GM19193 (cell line): ENCODE data around the gene PHKG1.

Source experiments
- POLR2A ChIP-seq: IDR thresholded peaks from 4 replicates; pipeline ENCODE4 v1.6.1; 2011; ENCODE audit not compliant: insufficient read depth, insufficient read length; ENCODE audit errors: extremely low read depth

Gene PHKG1

DNA sequence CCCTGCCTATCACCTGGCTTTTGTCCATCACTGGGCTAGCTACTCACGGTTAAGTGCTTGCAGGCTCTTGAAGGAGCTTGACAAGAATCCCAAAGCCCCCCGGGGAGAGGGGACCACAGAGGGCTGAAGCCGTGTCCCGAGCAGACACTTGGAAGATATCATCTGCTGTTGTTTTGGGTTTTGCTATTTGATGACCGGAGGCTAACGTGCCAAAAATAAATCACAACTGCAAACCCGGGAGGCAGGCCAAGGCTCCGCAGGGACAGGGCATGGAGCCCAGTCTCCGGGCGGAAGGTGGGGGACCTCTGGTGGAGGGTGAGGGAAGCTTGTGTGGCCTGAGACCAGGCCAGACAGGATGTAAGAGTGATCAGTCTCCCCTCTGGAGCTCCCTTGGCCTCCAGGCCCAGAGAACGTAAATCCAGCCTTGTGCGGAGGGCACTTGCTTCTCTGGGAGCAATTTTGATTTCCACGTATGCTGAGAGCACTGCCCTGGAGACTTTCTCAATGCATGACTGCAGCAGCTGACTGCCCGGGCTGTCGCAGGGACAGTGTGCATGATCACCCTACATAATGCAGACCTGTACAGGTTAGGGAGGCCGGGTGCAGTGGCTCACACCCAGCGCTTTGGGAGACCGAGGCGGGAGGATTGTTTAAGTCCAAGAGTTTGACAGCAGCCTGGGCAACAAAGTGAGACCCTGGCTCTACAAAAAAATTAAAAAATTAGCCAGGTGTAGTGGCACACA, at the start of gene PHKG1:
TSS of gene PHKG1 (minus strand) at position 164 of the 743 bp plus-strand sequence. CDS start 4,011 bp downstream, outside the sequence.
- TF ChIP-seq POLR2A = no peak

DNA sequence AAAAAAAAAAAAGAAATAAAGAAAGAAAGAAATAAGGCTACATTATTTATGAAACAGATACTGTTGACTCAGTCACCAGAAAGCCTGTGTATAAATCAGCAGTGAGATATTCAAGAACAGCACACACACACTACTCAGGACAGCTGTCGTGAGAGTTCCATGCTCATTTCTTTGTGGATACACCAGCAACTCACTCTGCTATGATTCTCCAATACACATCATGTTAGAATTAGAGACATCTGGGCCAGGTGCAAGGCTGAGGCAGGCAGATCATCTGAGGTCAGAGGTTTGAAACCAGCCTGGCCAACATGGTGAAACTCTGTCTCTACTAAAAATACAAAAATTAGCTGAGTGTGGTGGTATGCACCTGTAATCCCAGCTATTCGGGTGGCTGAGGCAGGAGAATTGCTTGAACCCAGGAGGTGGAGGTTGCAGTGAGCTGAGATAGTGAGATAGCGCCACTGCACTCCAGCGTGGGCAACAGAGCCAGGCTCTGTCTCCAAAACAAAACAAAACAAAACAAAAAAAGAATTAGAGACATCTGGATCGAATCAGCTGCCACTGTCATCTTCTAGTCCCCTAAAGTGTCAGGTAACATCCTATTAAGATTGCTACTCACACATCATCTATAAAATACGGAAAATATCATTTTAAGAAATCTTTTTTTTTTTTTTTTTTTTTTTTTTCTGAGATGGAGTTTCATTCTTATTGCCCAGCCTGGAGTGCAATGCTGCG, 34.7 kb upstream of the PHKG1 start:
- TF ChIP-seq POLR2A = no peak

DNA sequence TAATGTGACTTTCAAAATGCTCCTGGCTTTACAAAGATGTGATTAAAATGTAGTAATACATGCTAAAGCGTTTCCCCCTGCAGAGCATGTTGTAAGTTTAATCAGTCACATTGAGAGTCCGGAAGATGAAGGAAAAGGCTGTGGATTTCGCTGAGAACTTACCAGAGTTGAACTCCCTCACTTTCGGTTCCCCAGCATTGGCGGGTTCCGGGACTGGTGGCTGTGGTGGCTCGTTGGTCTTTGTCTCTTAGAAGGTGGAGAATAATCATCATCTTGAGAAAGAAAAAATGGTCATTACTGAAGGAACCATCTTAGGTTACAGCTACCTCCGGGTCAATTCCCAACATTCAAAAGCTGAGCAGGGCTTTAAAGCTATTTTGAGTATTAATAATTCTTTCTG, 33.1 kb upstream of the PHKG1 start:
- no peak for TF ChIP-seq POLR2A

DNA sequence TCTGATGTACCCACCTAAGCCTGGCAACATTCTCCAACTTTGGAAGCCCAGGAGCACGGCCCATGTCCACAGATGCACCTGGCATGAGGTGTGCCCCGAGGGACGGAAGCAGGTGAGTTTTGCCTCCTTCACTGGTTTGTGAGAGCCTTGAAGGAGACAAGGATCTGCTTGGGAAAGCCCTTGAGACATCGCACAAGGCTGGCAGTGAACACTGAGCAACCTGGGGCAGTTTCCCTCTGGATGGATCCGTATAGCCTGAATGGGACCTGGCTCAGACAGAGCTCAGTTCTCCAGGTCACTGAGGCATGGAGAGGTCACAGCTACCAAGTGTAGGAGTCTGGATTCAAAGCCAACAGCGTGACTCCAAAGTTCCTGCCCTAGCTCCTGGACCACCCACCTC, 32.2 kb upstream of the PHKG1 start:
- TF ChIP-seq POLR2A = no peak

DNA sequence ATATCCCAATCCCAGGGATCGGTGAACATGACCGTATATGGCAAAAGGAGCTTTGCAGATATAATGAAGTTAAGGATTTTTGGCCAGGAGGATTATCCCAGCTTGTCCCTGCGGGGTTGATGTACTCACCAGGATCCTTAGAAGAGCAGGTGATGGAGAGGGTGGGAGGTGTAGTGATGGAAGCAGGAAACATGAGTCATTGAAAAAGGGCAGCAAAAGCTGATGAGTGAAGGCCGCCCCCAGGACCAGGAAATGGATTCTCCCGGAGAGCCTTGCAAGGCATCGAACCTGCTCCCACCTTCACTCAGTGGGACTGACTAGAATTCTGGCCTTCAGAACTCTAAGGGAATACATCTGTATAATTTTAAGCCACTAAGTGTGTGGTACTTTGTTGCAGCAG, 28.7 kb upstream of the PHKG1 start:
- TF ChIP-seq POLR2A = no peak

DNA sequence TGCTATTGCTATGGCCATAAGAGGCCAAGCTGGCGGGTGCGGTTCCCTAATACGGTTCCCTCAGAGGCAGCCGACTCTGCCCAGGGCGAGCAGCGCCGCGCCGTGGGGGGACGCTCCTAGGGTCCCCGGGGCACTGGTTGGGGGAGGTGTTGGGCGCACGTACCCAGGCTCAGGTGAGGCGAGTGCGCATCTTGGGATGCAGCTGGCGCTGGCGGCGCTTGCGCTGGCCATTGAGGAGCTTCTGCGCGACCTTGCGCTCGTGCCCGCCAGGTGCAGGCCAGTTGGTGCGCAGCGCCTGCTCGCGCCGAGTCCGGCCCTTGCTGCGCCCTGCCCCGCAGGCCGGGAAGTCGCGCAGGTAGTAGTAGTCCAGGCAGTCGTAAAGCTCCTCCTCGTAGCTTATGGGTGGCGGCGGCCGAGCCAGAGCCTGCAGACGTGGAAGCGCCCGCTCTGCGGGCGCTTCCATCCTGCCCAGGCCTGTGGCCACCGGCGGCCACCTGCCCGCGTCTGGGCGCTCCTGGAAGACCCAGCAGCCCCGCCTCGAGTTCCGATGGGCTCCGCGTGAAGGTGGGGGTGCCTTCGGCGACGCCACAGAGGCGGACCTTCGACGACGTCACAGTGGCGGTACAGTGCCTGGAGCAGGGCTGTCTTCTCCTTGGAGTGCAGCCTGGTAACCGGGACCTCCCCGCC, 23.2 kb upstream of the PHKG1 start, which contains the start of gene NUPR2:
TSS of gene NUPR2 (minus strand) at position 566 of the 687 bp plus-strand sequence. CDS start at position 463, 103 bp downstream.
- TF ChIP-seq POLR2A = no peak

DNA sequence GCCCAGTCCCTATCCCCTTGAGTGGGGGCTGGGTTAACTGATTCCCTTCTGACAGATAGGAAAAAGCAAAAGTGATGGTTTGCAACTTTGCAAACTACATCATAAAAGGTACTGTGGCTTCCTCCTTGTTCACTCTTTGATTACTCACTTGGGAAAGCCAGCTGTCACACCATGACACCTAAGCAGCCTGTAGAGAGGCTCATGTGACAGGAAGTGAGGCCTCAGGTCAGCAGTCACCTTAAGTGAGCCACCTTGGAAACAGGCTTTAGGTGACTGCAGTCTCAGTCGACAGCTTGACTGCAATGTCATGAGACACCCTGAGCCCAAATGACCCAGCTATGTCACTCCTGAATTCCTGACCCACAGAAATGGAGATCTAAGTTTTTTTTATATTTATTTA, 17.9 kb upstream of the PHKG1 start:
- TF ChIP-seq POLR2A = no peak

DNA sequence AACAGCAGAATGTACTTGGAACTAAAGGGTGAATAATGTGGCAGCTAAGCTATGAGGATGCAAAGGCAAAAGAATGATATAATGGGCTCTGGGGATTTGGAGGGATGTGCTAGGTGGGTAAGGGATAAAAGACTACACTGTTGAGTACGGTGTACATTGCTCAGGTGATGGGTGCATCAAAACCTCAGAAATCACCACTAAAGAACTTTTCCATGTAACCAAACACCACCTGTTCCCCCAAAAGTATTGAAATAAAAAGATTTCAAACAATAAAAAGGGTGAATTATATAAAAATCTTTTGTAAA, 15.2 kb upstream of the PHKG1 start:
- no peak for TF ChIP-seq POLR2A

DNA sequence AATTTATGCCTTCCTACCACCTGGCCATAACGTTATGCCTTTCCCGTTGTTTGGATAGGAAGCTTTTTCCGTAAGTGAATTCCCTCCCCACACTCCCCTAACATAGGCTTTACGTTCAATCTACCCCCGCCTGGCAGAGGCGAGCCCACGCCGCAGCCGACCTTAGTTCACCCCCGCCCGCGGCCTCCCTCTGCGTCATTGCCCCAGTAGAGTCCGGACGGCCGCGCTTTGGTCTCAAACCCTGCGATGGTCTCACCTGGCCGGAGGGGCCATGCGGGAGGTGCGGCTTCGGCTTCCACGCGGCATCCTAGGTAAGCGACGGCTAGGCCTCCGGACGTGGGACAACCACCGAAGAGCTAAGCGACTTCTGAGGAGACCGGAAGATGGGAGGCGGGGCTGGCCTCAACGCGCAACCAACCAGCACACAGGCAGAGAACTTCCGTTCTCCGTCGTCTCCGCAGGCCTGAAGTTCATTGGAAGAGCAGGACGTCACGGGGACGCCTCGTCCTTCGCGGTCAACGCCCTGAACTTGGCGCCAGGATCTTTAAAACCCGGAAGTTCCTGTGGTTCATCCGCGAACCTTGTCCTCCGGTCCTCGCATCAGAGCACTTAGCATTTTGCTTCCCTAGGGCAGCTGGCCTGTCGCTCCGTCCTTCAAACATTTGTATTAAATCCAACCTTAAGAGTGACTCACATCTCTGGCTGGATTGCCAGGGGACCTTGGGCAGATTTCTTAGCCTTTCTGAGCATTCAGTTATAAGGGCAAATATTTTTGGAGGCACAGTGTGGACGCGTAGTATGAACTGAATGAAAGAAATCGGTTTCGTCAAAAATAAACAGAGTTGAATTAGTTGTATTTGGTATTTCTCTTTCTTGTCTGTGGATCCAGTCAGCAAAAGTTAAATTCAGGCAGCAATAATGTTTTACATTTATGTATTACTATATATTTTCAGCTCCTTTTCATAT, 13.6 kb upstream of the PHKG1 start, which contains the start of gene CHCHD2:
TSS of gene CHCHD2 (minus strand) at position 369 of the 966 bp plus-strand sequence. CDS start at position 306, 63 bp downstream.
- peak; percentile 86 for TF ChIP-seq POLR2A

DNA sequence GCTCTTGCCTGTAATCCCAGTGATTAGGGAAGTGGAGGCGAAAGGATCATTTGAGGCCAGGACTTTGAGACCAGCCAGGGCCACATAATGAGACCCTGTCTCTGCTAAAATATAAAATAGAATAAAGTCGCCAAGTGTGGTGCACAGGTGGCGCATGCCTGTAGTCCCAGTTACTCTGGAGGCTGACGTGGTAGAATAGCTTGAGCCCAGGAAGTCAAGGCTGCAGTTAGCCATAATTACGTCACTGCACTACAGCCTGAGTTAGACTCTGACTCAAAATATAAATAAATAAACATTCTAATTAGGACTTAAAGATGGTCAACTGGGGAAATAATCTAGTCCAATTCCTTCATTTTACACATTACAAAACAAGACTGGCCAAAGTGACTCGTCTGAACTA, 12.8 kb upstream of the PHKG1 start:
- no peak for TF ChIP-seq POLR2A

DNA sequence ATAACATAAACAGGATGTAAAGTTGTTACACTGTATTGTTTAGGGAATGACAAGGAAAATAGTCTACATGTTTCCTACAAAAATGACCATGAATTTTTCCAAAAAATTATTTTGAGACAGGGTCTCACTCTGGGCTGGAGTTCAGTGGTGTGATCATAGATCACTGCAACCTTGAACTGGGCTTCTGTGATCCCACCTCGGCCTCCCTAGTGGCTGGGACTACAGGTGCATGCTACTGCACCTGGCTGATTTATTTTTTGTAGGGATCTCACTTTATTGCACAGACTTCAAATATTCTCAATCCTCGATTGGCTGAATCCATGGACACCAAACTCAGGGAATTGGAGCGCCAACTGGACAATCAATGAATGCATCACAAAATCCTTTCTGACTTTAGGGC, 6.9 kb upstream of the PHKG1 start:
- no peak for TF ChIP-seq POLR2A

DNA sequence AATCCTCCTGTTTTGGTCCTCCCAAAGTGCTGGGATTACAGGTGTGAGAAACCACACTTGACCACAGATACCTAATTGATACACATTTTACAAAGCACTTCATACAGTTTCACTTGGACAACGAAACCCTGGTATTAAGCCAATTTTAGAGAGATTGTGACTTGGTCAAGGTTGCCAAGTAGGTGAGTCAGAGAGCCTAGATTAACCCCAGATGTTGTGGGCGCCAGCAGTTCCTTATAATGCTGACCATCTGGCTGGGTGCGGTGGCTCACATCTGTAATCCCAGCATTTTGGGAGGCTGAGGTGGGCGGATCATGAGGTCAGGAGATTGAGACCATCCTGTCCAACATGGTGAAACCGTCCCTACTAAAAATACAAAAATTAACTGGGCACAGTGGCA, 4.9 kb upstream of the PHKG1 start:
- peak; percentile 34 for TF ChIP-seq POLR2A

DNA sequence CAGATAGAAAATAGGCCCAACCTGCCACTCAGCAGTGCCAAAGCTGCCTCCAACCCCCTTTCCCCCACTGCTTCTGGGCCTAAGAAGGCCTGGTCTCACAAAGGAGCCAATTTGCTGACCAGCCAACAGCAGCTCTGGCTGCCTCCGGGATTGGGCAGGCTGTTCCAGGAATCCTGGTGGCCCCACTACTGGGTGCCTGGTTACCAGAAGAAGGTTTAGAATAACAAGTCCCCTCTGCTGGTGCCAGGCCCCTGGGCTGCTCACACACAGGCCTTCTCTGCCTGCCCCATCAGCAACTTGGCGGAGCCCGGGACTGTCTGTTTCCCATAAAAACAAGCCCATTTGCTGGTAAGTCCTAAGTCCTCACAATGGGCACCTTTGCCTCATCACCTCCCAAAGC, 1.2 kb downstream of the PHKG1 start:
- TF ChIP-seq POLR2A = no peak

DNA sequence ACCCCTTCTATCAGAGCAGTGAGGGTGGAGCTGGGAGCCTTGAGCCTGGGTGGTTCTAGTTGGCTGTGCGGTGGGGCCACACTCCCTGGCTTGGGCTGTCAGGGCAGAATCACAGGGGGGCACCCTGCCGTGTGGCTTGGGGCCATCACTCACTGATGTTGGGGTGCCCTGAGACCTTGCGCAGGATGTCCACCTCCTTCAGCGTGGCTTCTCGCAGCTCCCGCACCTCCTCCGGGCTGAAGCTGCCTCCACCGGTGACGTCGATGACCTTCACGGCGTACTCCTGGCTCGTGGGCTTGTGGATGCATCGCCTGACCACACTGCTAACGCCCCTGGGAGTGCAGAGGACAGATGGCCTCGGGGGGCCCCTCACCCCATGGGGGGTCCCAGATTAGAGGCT, 5.3 kb downstream of the PHKG1 start:
- TF ChIP-seq POLR2A = no peak
